ENCODE measurements around the gene ZSWIM3. TPM values are rescaled to one million over a fixed set of nuclear protein-coding genes. Genes with fewer than 3 reads are reported as not detected.
A peak's percentile ranks its signal among the peaks of the same experiment; 100 is the strongest.

Gene ZSWIM3
- total RNA-seq, 1 experiment from 2014 or later: 6.4 TPM

- H3K4me3 ChIP-seq (ENCODE audit: low read depth, low read length): no peak overlapping the region
- intact Hi-C loops (cut with micrococcal nuclease; ENCODE audit: unreplicated experiment): loop anchor here (5.0 kb wide), 1 partner anchor 81 kb away; the partner anchor contains the start of gene UBE2C
- BruUV-seq (replicated peaks): no TSS peak
- POLR2A ChIA-PET: interaction anchor here (3.1 to 3.2 kb wide), 2 partner anchors 12 to 41 kb away, joined by 34 to 53 read pairs; partner anchors contain the start of genes PCIF1 and ZSWIM1
- Mint-ChIP-seq H3K9me3 (ENCODE audit: unreplicated experiment) (no peaks in the 10 kb centered on the region), H3K4me3 (ENCODE audit: unreplicated experiment) (peak overlapping the region; percentile 95), H3K36me3 (ENCODE audit: insufficient read depth, unreplicated experiment) (peaks cover 75% of the 10 kb centered on the region), H3K27me3 (ENCODE audit: insufficient read depth, unreplicated experiment) (no peaks in the 10 kb centered on the region), H3K4me1 (ENCODE audit: low read depth, unreplicated experiment) (peaks cover 36% of the 10 kb centered on the region), H3K27ac (ENCODE audit: unreplicated experiment) (peak overlapping the region; percentile 95)
- TF ChIP-seq CTCF (IDR thresholded peaks at IDR 0.05; ENCODE audit: insufficient read depth in 1 of 2, low read depth in 1 of 2, low read length in 1 of 2, severe bottlenecking in 1 of 2, unreplicated experiment in 1 of 2): no peak
- peaks cover 13% of the 10 kb centered on the region for H3K36me3 ChIP-seq (ENCODE audit: control insufficient read depth, insufficient read depth, low read length)
- CTCF ChIA-PET: interaction anchor here (1.4 to 4.3 kb wide), 4 partner anchors 12 to 77 kb away, joined by 3 to 49 read pairs (median 20); partner anchors contain the start of genes PCIF1 and ZSWIM1
- H3K4me1 ChIP-seq: peaks cover 8% of the 10 kb centered on the region
- peak in 1 of 2 experiments; percentile 44 for DNase-seq
- H3K9me3 ChIP-seq: no peaks in the 10 kb centered on the region
- H3K27me3 ChIP-seq (replicated peaks; ENCODE audit: control insufficient read depth, insufficient read depth, low read length): no peaks in the 10 kb centered on the region
Observed at GRCh38 chr20:45892828-45893500, 35.5 kb downstream of the ZSWIM3 start.

- H3K27me3 Mint-ChIP-seq (ENCODE audit: insufficient read depth, unreplicated experiment): no peaks in the 10 kb centered on the region
- intact Hi-C loops (cut with micrococcal nuclease; ENCODE audit: unreplicated experiment): loop anchor here (5.0 kb wide), 1 partner anchor 82 kb away; the partner anchor contains the start of gene UBE2C
- H3K9me3 Mint-ChIP-seq (ENCODE audit: unreplicated experiment): no peaks in the 10 kb centered on the region
- H3K27ac Mint-ChIP-seq (ENCODE audit: unreplicated experiment): no peak overlapping the region
- Histone ChIP-seq H3K36me3 (ENCODE audit: control insufficient read depth, insufficient read depth, low read length) (peaks cover 15% of the 10 kb centered on the region), H3K4me3 (ENCODE audit: low read depth, low read length) (no peak overlapping the region), H3K4me1 (peaks cover 8% of the 10 kb centered on the region), H3K27me3 (replicated peaks; ENCODE audit: control insufficient read depth, insufficient read depth, low read length) (no peaks in the 10 kb centered on the region), H3K9me3 (no peaks in the 10 kb centered on the region)
- DNase-seq: no peak
- no TSS peak for BruUV-seq (replicated peaks)
- H3K4me3 Mint-ChIP-seq (ENCODE audit: unreplicated experiment): peak overlapping the region; percentile 22
- no peak for TF ChIP-seq CTCF (IDR thresholded peaks at IDR 0.05; ENCODE audit: insufficient read depth in 1 of 2, low read depth in 1 of 2, low read length in 1 of 2, severe bottlenecking in 1 of 2, unreplicated experiment in 1 of 2)
- POLR2A ChIA-PET: no interaction called here
- peaks cover 77% of the 10 kb centered on the region for H3K36me3 Mint-ChIP-seq (ENCODE audit: insufficient read depth, unreplicated experiment)
- peaks cover 36% of the 10 kb centered on the region for H3K4me1 Mint-ChIP-seq (ENCODE audit: low read depth, unreplicated experiment)
- CTCF ChIA-PET: no interaction called here
Observed at GRCh38 chr20:45893831-45894230, 36.4 kb downstream of the ZSWIM3 start.

GRCh38 chr20:45894797-45895196 lies 37.4 kb downstream of the ZSWIM3 start:
- no peak overlapping the region for H3K4me3 Mint-ChIP-seq (ENCODE audit: unreplicated experiment)
- TF ChIP-seq CTCF (IDR thresholded peaks at IDR 0.05; ENCODE audit: insufficient read depth in 1 of 2, low read depth in 1 of 2, low read length in 1 of 2, severe bottlenecking in 1 of 2, unreplicated experiment in 1 of 2): no peak
- H3K36me3 Mint-ChIP-seq (ENCODE audit: insufficient read depth, unreplicated experiment): peaks cover 74% of the 10 kb centered on the region
- POLR2A ChIA-PET: interaction anchor here (1.2 kb wide), 1 partner anchor 14 kb away, joined by 3 read pairs; no protein-coding TSS in a partner anchor
- no peak overlapping the region for H3K4me3 ChIP-seq (ENCODE audit: low read depth, low read length)
- no peaks in the 10 kb centered on the region for H3K27me3 ChIP-seq (replicated peaks; ENCODE audit: control insufficient read depth, insufficient read depth, low read length)
- no peak overlapping the region for H3K27ac Mint-ChIP-seq (ENCODE audit: unreplicated experiment)
- H3K9me3 Mint-ChIP-seq (ENCODE audit: unreplicated experiment): no peaks in the 10 kb centered on the region
- peaks cover 8% of the 10 kb centered on the region for H3K4me1 ChIP-seq
- no peaks in the 10 kb centered on the region for H3K9me3 ChIP-seq
- H3K4me1 Mint-ChIP-seq (ENCODE audit: low read depth, unreplicated experiment): peaks cover 30% of the 10 kb centered on the region
- H3K27me3 Mint-ChIP-seq (ENCODE audit: insufficient read depth, unreplicated experiment): no peaks in the 10 kb centered on the region
- no peak for DNase-seq
- CTCF ChIA-PET: no interaction called here
- intact Hi-C loops (cut with micrococcal nuclease; ENCODE audit: unreplicated experiment): loop anchor here (5.0 kb wide), 1 partner anchor 82 kb away; the partner anchor contains the start of gene UBE2C
- H3K36me3 ChIP-seq (ENCODE audit: control insufficient read depth, insufficient read depth, low read length): peaks cover 13% of the 10 kb centered on the region
- no TSS peak for BruUV-seq (replicated peaks)
